Measurements from ENCODE around the gene ATG10. TPM values are rescaled to one million over a fixed set of nuclear protein-coding genes. Genes with fewer than 3 reads are reported as not detected.

Gene ATG10
- total RNA-seq, 1 experiment from 2014 or later: 7.6 TPM

- Histone ChIP-seq H4K91ac (ENCODE audit: insufficient read length, low read depth, low read length) (no peak overlapping the region), H3K9me3 (ENCODE audit: control insufficient read depth, low read depth, low read length) (no peaks in the 10 kb centered on the region), H3K14ac (ENCODE audit: insufficient read depth, low read length) (no peak overlapping the region), H3K4me2 (ENCODE audit: insufficient read depth, insufficient read length, low read length) (no peak overlapping the region), H3K79me2 (ENCODE audit: insufficient read depth, low read length) (no peaks in the 10 kb centered on the region), H3K4ac (ENCODE audit: low read depth, low read length) (no peak overlapping the region), H3K56ac (ENCODE audit: insufficient read length, low read depth, low read length) (no peak overlapping the region), H3K23ac (ENCODE audit: insufficient read length, low read depth, low read length) (no peak overlapping the region), H2BK15ac (ENCODE audit: low read depth, low read length) (no peak overlapping the region), H3K9ac (ENCODE audit: extremely low read depth, insufficient read length, low read length) (no peak overlapping the region), H2BK20ac (ENCODE audit: low read depth, low read length, poor library complexity, severe bottlenecking) (no peak overlapping the region), H3K27ac (ENCODE audit: insufficient read length, low read depth, low read length) (no peak overlapping the region), H4K8ac (replicated peaks; ENCODE audit: insufficient read length, low read depth, low read length) (no peak overlapping the region), H2BK5ac (ENCODE audit: insufficient read length, low read length) (no peak overlapping the region), H4K20me1 (ENCODE audit: control insufficient read depth, insufficient read depth, insufficient read length) (no peaks in the 10 kb centered on the region), H3K18ac (ENCODE audit: insufficient read length, low read depth, low read length) (no peak overlapping the region), H2BK120ac (ENCODE audit: low read depth, low read length, poor library complexity, severe bottlenecking) (no peak overlapping the region), H2AK5ac (ENCODE audit: insufficient read length, low read length) (no peak overlapping the region), H3K4me1 (ENCODE audit: insufficient read depth, low read length) (no peaks in the 10 kb centered on the region; the same call in 1 of the 2 replicates), H3K23me2 (ENCODE audit: insufficient read length, low read depth, low read length, poor library complexity, severe bottlenecking) (no peaks in the 10 kb centered on the region), H3K79me1 (ENCODE audit: insufficient read depth, low read depth, low read length, poor library complexity, severe bottlenecking) (no peaks in the 10 kb centered on the region), H2BK12ac (ENCODE audit: insufficient read length, low read depth, low read length) (no peak overlapping the region), H3T11ph (ENCODE audit: low read length) (no peak overlapping the region), H2AFZ (ENCODE audit: low read length) (no peak overlapping the region), H3K27me3 (ENCODE audit: insufficient read depth, low read length) (no peaks in the 10 kb centered on the region), H4K5ac (ENCODE audit: insufficient read length, low read depth, low read length) (no peak overlapping the region)
- H3K4me3 Mint-ChIP-seq: no peak overlapping the region
- no peaks in the 10 kb centered on the region for H3K36me3 Mint-ChIP-seq (ENCODE audit: insufficient read depth in 1 of 3, low read depth in 3 of 3)
- H3K9me3 Mint-ChIP-seq: no peaks in the 10 kb centered on the region
- H3K27me3 Mint-ChIP-seq (ENCODE audit: low read depth): no peaks in the 10 kb centered on the region
- WGBS (ENCODE audit: extremely low coverage, insufficient read length, low lambda C conversion rate): no CpG with 5 or more reads among the region's 3 CpGs
- 0 out of 7 replicates have a peak overlapping the region, but pooled peaks of 1 of the 3 experiments have one; percentile 20 for H3K27ac Mint-ChIP-seq
- peaks cover 7 to 9% of the 10 kb centered on the region in 2 experiments; a peak in 3 of 4 replicates for H3K4me1 Mint-ChIP-seq
- no peak for DNase-seq
- TF ChIP-seq, protein P1, sequence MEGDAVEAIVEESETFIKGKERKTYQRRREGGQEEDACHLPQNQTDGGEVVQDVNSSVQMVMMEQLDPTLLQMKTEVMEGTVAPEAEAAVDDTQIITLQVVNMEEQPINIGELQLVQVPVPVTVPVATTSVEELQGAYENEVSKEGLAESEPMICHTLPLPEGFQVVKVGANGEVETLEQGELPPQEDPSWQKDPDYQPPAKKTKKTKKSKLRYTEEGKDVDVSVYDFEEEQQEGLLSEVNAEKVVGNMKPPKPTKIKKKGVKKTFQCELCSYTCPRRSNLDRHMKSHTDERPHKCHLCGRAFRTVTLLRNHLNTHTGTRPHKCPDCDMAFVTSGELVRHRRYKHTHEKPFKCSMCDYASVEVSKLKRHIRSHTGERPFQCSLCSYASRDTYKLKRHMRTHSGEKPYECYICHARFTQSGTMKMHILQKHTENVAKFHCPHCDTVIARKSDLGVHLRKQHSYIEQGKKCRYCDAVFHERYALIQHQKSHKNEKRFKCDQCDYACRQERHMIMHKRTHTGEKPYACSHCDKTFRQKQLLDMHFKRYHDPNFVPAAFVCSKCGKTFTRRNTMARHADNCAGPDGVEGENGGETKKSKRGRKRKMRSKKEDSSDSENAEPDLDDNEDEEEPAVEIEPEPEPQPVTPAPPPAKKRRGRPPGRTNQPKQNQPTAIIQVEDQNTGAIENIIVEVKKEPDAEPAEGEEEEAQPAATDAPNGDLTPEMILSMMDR (conservative IDR thresholded peaks at IDR 0.05): no peak
Measured at GRCh38 chr5:82054004-82054710, 82.3 kb downstream of the ATG10 start.

Data from H9 (cell line).